Smooth muscle cell of the coronary artery (primary cell): ENCODE results near the gene BORCS8. TPM values are rescaled to one million over a fixed set of nuclear protein-coding genes. Genes with fewer than 3 reads are reported as not detected.

Experiments used
- total RNA-seq: library from RNA; depleted of rRNA; stranded (reverse); fragments of >200 nt; gene quantifications from 2 replicates; pipeline ENCODE4 v1.2.3, GENCODE V29; 2014; ENCODE audit warnings: low replicate concordance

BORCS8 gene
- total RNA-seq = 4.7 and 20.0 TPM in 2 replicates

GRCh38 chr19:19192078-19192882 is at the start of gene BORCS8, which contains the start of gene RFXANK:
Gene BORCS8, minus strand, starts transcription at chr19:19192152. Its CDS starts 35 bp downstream, at chr19:19192117.
Gene RFXANK, plus strand, starts transcription at chr19:19192258. Its CDS starts 1,689 bp downstream, at chr19:19193947.

GRCh38 chr19:19211499-19212420 is 19.8 kb upstream of the BORCS8 start, which contains the start of gene NCAN:
Gene NCAN, plus strand, starts transcription at chr19:19211958. Its CDS starts 4,996 bp downstream, at chr19:19216954.

GRCh38 chr19:19203012-19203856 is 11.3 kb upstream of the BORCS8 start, which contains the start of gene NR2C2AP:
Gene NR2C2AP, minus strand, starts transcription at chr19:19203414. Its CDS starts 354 bp downstream, at chr19:19203060.

GRCh38 chr19:19170053-19170872 is 21.7 kb downstream of the BORCS8 start, which contains the start of gene MEF2B:
Gene MEF2B, minus strand, starts transcription at chr19:19170263. Its CDS starts 19,528 bp downstream, at chr19:19150735.

GRCh38 chr19:19138109-19138981 is 53.6 kb downstream of the BORCS8 start, which contains the start of gene TMEM161A:
Gene TMEM161A, minus strand, starts transcription at chr19:19138478. Its CDS starts 50 bp downstream, at chr19:19138428.

Other genes starting within 250 kb of the BORCS8 start
- 15.3 and 25.8 TPM in 2 replicates for gene SUGP2, start 158.6 kb downstream of the BORCS8 start, total RNA-seq
- 41.3 and 43.4 TPM in 2 replicates for gene ARMC6, start 158.5 kb downstream of the BORCS8 start, total RNA-seq
- 3.7 and 4.9 TPM in 2 replicates for gene SLC25A42, start 128.2 kb downstream of the BORCS8 start, total RNA-seq
- gene TMEM161A, start 53.7 kb downstream of the BORCS8 start, total RNA-seq = 20.6 and 32.3 TPM in 2 replicates
- gene MEF2B, start 21.9 kb downstream of the BORCS8 start, total RNA-seq = not detected in 2 replicates
- gene RFXANK, start 106 bp upstream of the BORCS8 start, total RNA-seq = 44.9 and 64.8 TPM in 2 replicates
- 4.8 and 8.1 TPM in 2 replicates for gene NR2C2AP, start 11.3 kb upstream of the BORCS8 start, total RNA-seq
- under 0.01 TPM in 1 of 2 replicates, not detected in the other for gene NCAN, start 19.8 kb upstream of the BORCS8 start, total RNA-seq
- 0.12 and 0.83 TPM in 2 replicates for gene TM6SF2, start 81.1 kb upstream of the BORCS8 start, total RNA-seq
- 23.4 and 25.4 TPM in 2 replicates for gene SUGP1, start 128.4 kb upstream of the BORCS8 start, total RNA-seq
- gene MAU2, start 128.7 kb upstream of the BORCS8 start, total RNA-seq = 23.2 and 31.8 TPM in 2 replicates
- 30.1 and 40.2 TPM in 2 replicates for gene GATAD2A, start 213.5 kb upstream of the BORCS8 start, total RNA-seq